ENCODE measurements around the gene ZFP57. TPM values are rescaled to one million over a fixed set of nuclear protein-coding genes. Genes with fewer than 3 reads are reported as not detected.

ZFP57 gene
- total RNA-seq: 10 to 100 TPM; 14.1 to 16.1 TPM

DNA sequence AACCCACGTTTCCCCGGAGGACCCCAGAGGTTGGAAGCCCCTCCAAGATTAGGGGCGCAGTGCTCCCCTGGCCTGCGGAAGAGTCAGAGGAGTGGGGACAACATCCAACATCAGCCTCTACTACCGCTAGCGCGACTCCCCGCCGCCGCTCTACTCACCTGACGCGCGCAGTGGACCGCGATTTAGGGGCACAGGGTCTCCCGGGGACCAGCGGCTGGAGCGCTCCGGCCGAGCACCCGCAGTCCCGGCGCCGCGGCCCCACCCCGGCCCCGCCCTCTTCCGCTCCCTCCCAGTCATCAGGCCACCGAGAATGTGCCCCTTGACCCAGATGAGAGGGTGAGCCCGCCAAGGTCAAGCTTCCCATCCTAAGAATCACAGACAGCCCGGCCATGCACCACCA lies at the start of gene ZFP57:
ZFP57 (minus strand) TSS at position 249 of the 400 bp plus-strand sequence. CDS start 4,149 bp downstream, outside the sequence.
- Mint-ChIP-seq H3K4me3 (peak within 1 kb of the TSS; percentile 84), H3K9me3 (ENCODE audit: low read depth) (no peaks in the 10 kb centered on the region), H3K36me3 (peaks cover 2% of the 10 kb centered on the region), H3K27ac (peak within 1 kb of the TSS; percentile 87), H3K27me3 (peaks cover 2% of the 10 kb centered on the region), H3K4me1 (peaks cover 49% of the 10 kb centered on the region)
- CTCF ChIA-PET: interaction anchor here (0.9 to 2.7 kb wide), 4 partner anchors 16 to 772 kb away, joined by 3 to 14 read pairs (median 10); no protein-coding TSS in a partner anchor
- ATAC-seq: peak; percentile 66
- DNase-seq: peak; percentile 47

- ATAC-seq: no peak
- CTCF ChIA-PET: interaction anchor here (1.1 to 3.2 kb wide), 2 partner anchors 23 to 80 kb away, joined by 5 to 11 read pairs; no protein-coding TSS in a partner anchor
- Mint-ChIP-seq H3K4me1 (peaks cover 41% of the 10 kb centered on the region), H3K27me3 (no peaks in the 10 kb centered on the region), H3K4me3 (no peak overlapping the region), H3K9me3 (ENCODE audit: low read depth) (no peaks in the 10 kb centered on the region), H3K27ac (no peak overlapping the region), H3K36me3 (peaks cover 37% of the 10 kb centered on the region)
- DNase-seq: no peak
These were observed 49.7 kb upstream of the ZFP57 start for GRCh38 chr6:29730575-29731126.

DNA sequence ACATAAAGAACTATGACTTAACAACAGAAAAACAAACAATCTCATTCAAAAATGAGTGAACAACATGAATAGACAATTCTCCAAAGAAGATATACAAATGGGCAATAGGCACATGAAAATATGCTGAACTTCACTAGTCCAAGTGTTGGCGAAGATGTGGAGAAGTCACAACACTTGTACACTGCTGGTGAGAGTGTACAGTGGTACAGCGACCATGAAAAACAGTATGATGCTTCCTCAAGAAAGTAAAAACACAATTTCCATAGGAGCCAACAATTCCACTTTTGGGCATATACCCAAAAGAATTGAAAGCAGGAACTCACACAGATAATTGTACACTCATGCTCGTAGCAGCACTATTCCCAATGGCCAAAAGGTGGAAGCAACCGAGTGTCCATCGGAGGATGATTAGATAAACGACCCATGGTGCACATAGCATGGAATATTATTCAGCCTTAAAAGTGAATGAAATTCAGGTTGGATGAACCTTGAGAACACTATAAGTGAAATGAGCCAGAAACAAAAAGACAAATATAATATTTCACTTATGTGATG lies 48.9 kb upstream of the ZFP57 start:
- CTCF ChIA-PET: no interaction called here

DNA sequence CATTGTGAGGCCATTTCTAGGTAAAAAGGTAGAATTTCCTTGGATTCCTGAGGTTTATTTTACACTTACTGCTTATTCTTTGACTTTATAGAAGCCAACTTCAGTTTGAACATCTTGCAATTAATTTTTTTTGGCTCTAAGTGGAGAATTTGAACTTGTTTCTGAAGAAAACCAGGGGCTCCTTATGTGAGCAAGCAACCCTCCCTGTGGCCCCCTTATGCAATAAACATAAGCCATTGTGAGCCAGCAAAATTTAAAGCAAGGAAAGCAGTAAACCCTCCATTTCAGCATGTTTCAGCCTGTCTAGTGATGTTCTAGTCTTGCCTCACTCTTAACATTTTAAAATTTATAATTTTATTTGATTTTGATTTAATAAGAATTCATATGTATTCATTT lies 47.9 kb upstream of the ZFP57 start:
- CTCF ChIA-PET: interaction anchor here (1.2 to 4.1 kb wide), 3 partner anchors 8 to 78 kb away, joined by 3 to 36 read pairs (median 5); no protein-coding TSS in a partner anchor
- DNase-seq (no peak), ATAC-seq (no peak)
- no peak overlapping the region for H3K4me3 Mint-ChIP-seq
- no peaks in the 10 kb centered on the region for H3K9me3 Mint-ChIP-seq (ENCODE audit: low read depth)
- no peak overlapping the region for H3K27ac Mint-ChIP-seq
- no peaks in the 10 kb centered on the region for H3K27me3 Mint-ChIP-seq
- peaks cover 50% of the 10 kb centered on the region for H3K36me3 Mint-ChIP-seq
- H3K4me1 Mint-ChIP-seq: peaks cover 44% of the 10 kb centered on the region

More for the DNA sequence above, 48.9 kb upstream of the ZFP57 start:
- Mint-ChIP-seq H3K36me3 (peaks cover 41% of the 10 kb centered on the region), H3K27ac (no peak overlapping the region), H3K27me3 (no peaks in the 10 kb centered on the region), H3K4me1 (peaks cover 47% of the 10 kb centered on the region), H3K9me3 (ENCODE audit: low read depth) (no peaks in the 10 kb centered on the region), H3K4me3 (no peak overlapping the region)
- DNase-seq: no peak
- ATAC-seq: no peak

GRCh38 chr6:29728173-29728874 lies 47.4 kb upstream of the ZFP57 start:
- Mint-ChIP-seq H3K4me1 (peaks cover 43% of the 10 kb centered on the region), H3K36me3 (peaks cover 51% of the 10 kb centered on the region), H3K9me3 (ENCODE audit: low read depth) (no peaks in the 10 kb centered on the region), H3K4me3 (no peak overlapping the region), H3K27me3 (no peaks in the 10 kb centered on the region), H3K27ac (peak overlapping the region; percentile 31)
- CTCF ChIA-PET: interaction anchor here (1.2 to 4.1 kb wide), 7 partner anchors 9 to 77 kb away, joined by 3 to 36 read pairs (median 4); no protein-coding TSS in a partner anchor
- no peak for ATAC-seq
- DNase-seq: no peak

GRCh38 chr6:29727637-29728036 lies 46.7 kb upstream of the ZFP57 start:
- CTCF ChIA-PET: interaction anchor here (0.8 to 4.1 kb wide), 8 partner anchors 10 to 76 kb away, joined by 3 to 36 read pairs (median 4); no protein-coding TSS in a partner anchor
- Mint-ChIP-seq H3K27ac (no peak overlapping the region), H3K9me3 (ENCODE audit: low read depth) (no peaks in the 10 kb centered on the region), H3K4me3 (no peak overlapping the region), H3K36me3 (peaks cover 54% of the 10 kb centered on the region), H3K27me3 (no peaks in the 10 kb centered on the region), H3K4me1 (peaks cover 43% of the 10 kb centered on the region)
- ATAC-seq (no peak), DNase-seq (no peak)

DNA sequence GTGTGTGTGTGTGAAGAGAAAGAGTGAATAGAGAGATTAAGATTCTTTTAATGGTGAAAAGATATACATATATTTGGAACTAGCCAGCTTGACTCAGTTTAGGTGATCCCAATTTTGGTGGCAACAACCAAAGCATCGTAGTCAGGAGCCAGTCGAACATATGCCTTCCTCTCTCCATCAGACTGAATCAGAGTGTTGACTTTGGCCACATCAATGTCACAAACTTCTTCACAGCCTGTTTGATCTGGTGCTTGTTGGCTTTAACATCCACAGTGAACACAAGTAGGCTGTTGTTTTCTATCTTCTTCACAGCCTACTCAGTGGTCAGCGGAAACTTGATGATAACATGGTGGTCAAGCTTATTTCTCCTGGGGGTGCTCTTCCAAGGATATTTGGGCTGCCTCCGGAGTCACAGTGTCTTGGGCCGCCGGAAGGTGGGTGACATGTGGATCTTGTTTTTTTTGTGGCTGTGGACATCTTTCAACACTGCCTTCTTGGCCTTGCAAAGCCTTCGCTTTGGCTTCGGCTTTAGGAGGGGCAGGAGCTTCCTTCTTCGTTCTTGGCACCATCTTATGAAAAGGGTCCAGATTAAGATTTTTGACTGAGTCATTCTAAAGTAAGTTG lies 45.7 kb upstream of the ZFP57 start:
- no peaks in the 10 kb centered on the region for H3K9me3 Mint-ChIP-seq (ENCODE audit: low read depth)
- H3K27ac Mint-ChIP-seq: peak overlapping the region; percentile 19
- DNase-seq (no peak), ATAC-seq (no peak)
- H3K27me3 Mint-ChIP-seq: no peaks in the 10 kb centered on the region
- CTCF ChIA-PET: interaction anchor here (1.3 to 4.1 kb wide), 9 partner anchors 10 to 108 kb away, joined by 3 to 36 read pairs (median 5); no protein-coding TSS in a partner anchor
- H3K36me3 Mint-ChIP-seq: peaks cover 54% of the 10 kb centered on the region
- H3K4me1 Mint-ChIP-seq: peaks cover 50% of the 10 kb centered on the region
- no peak overlapping the region for H3K4me3 Mint-ChIP-seq

DNA sequence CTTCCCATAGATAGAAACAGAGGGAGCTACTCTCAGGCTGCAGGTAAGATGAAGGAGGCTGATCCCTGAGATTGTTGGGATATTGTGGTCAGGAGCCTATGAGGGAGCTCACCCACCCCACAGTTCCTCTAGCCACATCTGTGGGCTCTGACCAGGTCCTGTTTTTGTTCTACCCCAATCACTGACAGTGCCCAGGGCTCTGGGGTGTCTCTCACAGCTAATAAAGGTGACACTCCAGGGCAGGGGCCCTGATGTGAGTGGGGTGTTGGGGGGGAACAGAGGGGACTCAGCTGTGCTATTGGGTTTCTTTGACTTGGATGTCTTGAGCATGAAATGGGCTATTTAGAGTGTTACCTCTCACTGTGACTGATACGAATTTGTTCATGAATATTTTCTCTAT lies 45.0 kb upstream of the ZFP57 start:
- ATAC-seq: no peak
- CTCF ChIA-PET: interaction anchor here (0.7 to 4.1 kb wide), 7 partner anchors 11 to 109 kb away, joined by 3 to 36 read pairs (median 5); no protein-coding TSS in a partner anchor

GRCh38 chr6:29724937-29725869 lies 44.3 kb upstream of the ZFP57 start:
- Mint-ChIP-seq H3K9me3 (ENCODE audit: low read depth) (no peaks in the 10 kb centered on the region), H3K27me3 (no peaks in the 10 kb centered on the region), H3K4me3 (peak overlapping the region; percentile 98), H3K4me1 (peaks cover 55% of the 10 kb centered on the region), H3K36me3 (peaks cover 54% of the 10 kb centered on the region), H3K27ac (peak overlapping the region; percentile 93)
- ATAC-seq (no peak), DNase-seq (no peak)
- CTCF ChIA-PET: interaction anchor here (0.7 to 4.1 kb wide), 7 partner anchors 12 to 109 kb away, joined by 3 to 36 read pairs (median 5); no protein-coding TSS in a partner anchor

More for the DNA sequence above, 45.0 kb upstream of the ZFP57 start:
- no peak overlapping the region for H3K27ac Mint-ChIP-seq
- DNase-seq: no peak
- no peaks in the 10 kb centered on the region for H3K27me3 Mint-ChIP-seq
- peak overlapping the region; percentile 98 for H3K4me3 Mint-ChIP-seq
- H3K4me1 Mint-ChIP-seq: peaks cover 55% of the 10 kb centered on the region
- no peaks in the 10 kb centered on the region for H3K9me3 Mint-ChIP-seq (ENCODE audit: low read depth)
- peaks cover 54% of the 10 kb centered on the region for H3K36me3 Mint-ChIP-seq

DNA sequence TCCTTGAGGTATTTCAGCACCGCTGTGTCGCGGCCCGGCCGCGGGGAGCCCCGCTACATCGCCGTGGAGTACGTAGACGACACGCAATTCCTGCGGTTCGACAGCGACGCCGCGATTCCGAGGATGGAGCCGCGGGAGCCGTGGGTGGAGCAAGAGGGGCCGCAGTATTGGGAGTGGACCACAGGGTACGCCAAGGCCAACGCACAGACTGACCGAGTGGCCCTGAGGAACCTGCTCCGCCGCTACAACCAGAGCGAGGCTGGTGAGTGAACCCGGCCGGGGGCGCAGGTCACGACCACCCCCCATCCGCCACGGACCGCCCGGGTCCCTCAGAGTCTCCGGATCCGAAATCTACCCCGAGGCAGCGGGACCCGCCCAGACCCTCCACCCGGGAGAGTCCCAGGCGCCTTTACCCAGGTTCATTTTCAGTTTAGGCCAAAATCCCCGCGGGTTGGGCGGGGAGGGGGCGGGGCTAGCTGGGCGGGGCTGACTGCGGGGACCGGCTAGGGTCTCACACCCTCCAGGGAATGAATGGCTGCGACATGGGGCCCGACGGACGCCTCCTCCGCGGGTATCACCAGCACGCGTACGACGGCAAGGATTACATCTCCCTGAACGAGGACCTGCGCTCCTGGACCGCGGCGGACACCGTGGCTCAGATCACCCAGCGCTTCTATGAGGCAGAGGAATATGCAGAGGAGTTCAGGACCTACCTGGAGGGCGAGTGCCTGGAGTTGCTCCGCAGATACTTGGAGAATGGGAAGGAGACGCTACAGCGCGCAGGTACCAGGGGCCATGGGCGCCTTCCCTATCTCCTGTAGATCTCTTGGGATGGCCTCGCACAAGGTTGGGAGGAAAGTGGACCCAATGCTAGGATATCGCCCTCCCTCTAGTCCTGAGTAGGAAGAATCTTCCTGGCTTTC lies 43.0 kb upstream of the ZFP57 start:
- H3K4me3 Mint-ChIP-seq: peak overlapping the region; percentile 98
- CTCF ChIA-PET: no interaction called here
- H3K27ac Mint-ChIP-seq: peak overlapping the region; percentile 93
- peaks cover 52% of the 10 kb centered on the region for H3K36me3 Mint-ChIP-seq
- no peaks in the 10 kb centered on the region for H3K9me3 Mint-ChIP-seq (ENCODE audit: low read depth)
- ATAC-seq (peak; percentile 56), DNase-seq (peak; percentile 80)
- H3K4me1 Mint-ChIP-seq: peaks cover 55% of the 10 kb centered on the region
- H3K27me3 Mint-ChIP-seq: no peaks in the 10 kb centered on the region

- Mint-ChIP-seq H3K27me3 (no peaks in the 10 kb centered on the region), H3K4me1 (peaks cover 53% of the 10 kb centered on the region), H3K9me3 (ENCODE audit: low read depth) (no peaks in the 10 kb centered on the region), H3K27ac (peak within 1 kb of the TSS; percentile 93), H3K36me3 (peaks cover 47% of the 10 kb centered on the region), H3K4me3 (peak within 1 kb of the TSS; percentile 98)
- DNase-seq (peak; percentile 92), ATAC-seq (peak; percentile 90)
- CTCF ChIA-PET: interaction anchor here (1.4 to 2.1 kb wide), 2 partner anchors 11 to 73 kb away, joined by 3 to 7 read pairs; no protein-coding TSS in a partner anchor
These were observed 42.3 kb upstream of the ZFP57 start, which contains the start of gene HLA-F for GRCh38 chr6:29723262-29723665. Gene HLA-F, plus strand, starts transcription at chr6:29723434. Its CDS starts 30 bp downstream, at chr6:29723464.

All from activated CD8-positive, alpha-beta memory T cell treated with anti-CD3 and anti-CD28 coated beads, Interleukin-2, amount 10 ng/mL, durations not matched to agents 7 days and 5 days (primary cell).